ENCODE data around the gene TOM1L2.

DNA sequence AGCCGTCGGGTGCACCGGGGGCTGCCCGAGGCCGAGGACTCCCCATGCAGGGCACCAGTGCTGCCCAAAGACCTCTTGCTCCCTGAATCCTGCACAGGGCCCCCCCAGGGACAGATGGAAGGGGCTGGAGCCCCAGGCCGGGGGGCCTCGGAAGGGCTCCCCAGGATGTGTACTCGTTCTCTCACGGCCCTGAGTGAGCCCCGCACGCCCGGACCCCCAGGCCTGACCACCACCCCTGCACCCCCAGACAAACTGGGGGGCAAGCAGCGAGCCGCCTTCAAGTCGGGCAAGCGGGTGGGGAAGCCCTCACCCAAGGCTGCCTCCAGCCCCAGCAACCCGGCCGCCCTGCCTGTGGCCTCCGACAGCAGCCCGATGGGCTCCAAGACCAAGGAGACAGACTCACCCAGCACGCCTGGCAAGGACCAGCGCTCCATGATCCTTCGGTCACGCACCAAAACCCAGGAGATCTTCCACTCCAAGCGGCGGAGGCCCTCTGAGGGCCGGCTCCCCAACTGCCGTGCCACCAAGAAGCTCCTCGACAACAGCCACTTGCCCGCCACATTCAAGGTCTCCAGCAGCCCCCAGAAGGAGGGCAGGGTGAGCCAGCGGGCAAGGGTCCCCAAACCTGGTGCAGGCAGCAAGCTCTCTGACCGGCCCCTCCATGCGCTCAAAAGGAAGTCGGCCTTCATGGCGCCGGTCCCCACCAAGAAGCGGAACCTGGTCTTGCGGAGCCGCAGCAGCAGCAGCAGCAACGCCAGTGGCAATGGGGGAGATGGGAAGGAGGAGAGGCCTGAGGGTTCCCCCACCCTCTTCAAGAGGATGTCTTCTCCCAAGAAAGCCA lies 176.0 kb downstream of the TOM1L2 start:
- no peak for TF ChIP-seq EZH2 (optimal IDR thresholded peaks at IDR 0.05; ENCODE audit: low read depth, low read length)
- TF ChIP-seq CTCF (IDR thresholded peaks at IDR 0.05; ENCODE audit: low read length): no peak
- TF ChIP-seq EZH2phosphoT487 (IDR thresholded peaks at IDR 0.05; ENCODE audit: low read length): no peak

All from MM.1S (cell line).